Occipital lobe (tissue), 2 donors: ENCODE data around the gene IGDCC3. TPM values are rescaled to one million over a fixed set of nuclear protein-coding genes. Genes with fewer than 3 reads are reported as not detected.

Experiments used
- DNase-seq: peaks from one replicate; lab custom pipeline; 2025; lab: John Stamatoyannopoulos, UW
- total RNA-seq: library from RNA; depleted of rRNA; stranded (reverse); fragments of >200 nt; gene quantifications from one replicate; pipeline ENCODE4 v1.2.3, GENCODE V29; 2014

IGDCC3 gene
- total RNA-seq, 1 donor from 2014 or later, result 7.6 TPM

DNA sequence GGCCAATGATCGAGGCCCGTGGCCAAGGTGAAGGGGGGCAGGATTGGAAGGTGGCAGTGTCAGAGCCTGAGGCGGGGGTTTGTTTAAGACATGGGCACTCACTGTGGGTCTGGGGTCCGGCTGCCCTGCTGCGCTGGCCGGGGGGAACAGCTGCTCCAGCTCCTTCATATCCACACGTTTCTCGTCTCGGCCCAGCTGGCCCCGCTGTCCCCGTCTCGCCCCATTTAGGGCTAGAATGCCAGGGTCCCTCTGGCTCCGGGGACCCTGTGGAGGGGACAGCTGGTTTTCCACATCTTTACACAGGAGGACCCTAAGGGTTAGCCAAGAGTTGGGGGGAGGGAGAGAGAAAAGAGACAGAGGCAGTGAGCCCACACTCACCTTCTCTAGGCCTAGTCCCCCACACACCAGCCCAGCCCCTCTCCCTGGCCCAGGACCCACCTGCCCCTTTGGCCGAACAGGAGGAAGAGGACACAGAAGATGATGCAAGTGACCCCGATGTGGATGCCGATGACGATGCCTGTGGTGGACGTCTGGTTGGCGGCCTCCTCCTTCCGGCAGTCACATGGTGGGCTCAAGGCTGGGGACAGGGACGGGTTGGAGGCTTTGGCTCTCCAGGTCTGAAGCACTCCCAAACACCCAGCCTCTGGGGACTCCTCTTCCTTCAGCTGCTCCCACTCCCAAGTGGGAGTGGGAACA is 48.4 kb downstream of the IGDCC3 start:
- no peak for DNase-seq

DNA sequence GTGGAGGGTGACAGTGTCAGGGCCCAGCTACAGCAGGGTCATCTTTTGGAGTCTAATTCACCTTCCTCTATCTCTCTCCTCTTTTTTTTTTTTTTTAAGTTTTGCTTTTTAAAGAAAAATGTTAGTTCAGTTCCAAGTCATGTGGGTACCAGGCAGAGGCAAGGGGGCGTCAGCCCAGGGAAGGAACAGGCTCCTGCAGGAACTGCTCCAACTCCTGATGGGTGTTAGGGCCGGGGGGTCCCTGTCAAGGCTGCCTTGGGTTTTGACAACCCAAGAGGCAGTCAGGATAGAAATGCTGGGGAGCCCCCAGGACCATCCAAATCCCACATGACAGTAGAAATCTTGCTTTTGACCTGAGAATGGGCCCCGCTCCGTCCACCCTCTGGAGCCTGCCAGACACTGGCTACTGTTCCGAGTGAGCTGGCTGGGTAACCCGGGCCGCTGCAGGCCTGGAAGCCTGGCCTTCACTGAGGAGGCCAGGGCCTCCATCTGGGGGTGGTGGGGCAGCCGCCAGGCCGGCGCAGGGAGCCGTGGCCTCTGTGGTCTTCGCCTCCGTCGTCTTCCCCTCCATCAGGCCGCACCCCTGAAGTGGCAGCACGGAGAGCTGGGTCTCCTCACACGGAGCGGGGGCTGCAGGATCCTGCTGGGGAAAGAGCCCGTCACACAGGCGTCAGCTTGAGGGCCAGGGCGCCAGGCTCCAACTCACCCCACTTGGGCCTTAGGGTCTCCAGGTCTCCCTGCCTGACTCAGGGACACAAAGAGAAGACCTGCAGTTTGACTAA is 49.1 kb downstream of the IGDCC3 start:
- no peak for DNase-seq

DNA sequence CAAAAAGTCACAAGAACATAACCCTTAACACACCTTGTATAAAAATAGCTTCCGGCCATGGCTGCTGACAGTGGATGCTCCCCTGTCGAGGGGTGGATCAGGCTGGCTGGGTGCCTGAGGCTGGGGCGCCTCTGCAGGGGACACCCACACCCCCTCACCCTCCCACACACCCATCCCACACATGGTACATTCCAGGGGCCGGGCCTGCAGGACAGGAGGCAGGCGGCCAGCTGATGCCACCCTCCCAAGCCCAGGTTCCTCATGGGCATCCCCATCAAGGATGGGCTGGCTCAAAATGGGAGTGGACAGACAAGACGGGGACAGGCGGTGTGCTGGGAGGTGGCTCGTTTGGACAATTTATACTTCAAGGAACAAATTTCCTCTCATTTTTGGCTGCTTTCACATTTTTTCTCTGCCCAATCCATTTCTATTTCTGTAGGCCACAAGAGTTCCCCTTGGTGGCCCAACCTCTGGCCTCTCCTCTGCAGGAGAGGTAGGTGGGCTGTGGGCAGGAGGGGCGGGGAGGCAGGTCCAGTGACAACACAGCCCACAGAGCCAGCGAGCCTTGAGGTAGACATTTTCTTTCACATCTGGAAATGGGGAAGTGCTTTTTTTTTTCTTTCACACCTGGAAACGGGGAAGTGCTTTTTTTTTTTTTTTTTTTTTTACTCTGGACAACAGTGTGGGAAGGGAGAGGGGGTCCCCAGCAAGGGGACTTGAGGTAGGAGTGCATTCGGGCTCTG is 50.0 kb downstream of the IGDCC3 start:
- DNase-seq, result no peak

DNA sequence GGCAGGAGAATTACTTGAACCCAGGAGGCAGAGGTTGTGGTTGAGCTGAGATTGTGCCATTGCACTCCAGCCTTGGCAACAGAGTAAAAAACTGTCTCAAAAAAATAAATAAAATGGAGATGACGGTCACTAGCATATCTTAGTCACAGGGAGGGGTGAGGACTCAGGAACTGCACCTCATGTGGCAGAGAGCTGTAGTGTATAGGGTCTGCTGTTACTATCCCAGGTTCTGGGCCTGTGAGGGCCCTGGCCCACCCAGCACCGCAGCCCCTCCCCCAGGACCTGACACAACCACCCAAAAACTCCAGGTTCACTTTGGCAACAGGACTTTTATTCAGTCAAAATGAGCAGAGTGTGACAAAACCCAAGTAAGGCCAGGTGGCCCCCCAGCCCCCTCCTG is 51.0 kb downstream of the IGDCC3 start:
- DNase-seq, result no peak

DNA sequence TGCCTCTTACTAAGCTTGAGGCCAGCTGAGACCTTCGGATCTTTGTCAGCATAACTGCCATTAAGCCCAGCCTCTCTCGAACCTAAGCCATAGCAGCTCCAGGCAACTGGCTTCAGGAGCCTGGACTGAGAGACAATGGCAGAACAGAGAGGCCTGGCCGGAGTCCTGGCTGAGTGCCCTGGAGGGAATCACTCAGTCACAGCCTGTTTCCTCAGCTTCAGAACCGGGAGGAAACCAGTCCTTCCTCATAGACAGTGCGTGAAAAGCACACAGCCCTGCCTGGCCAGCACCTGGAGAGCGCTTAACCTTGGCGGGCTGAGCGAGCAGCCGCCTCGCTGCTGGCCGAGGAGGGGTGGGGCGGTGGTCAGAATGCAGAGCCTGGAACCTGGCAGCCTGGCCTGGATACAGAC is 51.7 kb downstream of the IGDCC3 start:
- DNase-seq, result peak; percentile 24

DNA sequence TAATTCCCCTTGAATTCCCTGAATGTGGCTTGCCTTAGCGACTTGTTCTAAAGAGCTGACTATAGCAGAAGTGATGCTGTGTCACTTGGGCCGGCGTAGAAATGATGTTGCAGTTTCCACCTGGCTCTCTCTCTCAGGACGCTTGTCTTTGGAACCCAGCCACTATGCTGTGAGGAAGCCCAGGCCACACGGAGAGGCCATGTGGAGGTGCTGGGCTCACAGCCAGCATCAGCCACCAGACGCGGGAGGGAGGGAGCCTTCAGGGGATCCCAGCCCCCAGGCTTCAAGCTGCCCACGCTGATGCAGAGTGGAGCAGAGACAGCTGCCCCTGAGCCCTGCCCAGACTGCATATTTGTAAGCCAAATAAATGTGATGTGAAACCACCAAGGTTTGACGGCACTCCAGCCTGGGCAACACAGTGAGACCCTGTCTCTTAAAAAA is 54.7 kb downstream of the IGDCC3 start:
- no peak for DNase-seq

DNA sequence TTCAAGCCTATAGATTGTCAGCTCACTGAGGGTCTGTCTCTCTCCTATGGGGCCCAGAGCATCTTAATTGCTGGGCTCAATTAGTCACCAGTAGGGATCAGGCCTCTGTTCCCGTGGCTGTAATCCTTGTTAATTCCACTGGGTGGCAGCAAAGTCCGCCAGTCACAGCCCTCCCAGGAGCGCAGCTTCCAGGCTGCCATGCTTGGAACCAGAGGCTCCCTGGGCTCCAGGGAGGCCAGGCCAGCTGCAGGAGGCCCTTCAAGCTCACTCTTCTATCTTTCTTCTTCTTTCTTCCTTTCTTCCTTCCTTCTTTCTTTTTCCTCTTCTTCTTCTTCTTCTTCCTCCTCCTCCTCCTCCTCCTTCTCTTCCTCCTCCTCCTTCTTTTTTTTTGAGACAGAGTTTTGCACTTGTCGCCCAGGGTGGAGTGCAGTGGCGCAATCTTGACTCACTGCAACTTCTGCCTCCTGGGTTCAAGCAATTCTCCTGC is 58.9 kb downstream of the IGDCC3 start:
- DNase-seq, result peak; percentile 77

DNA sequence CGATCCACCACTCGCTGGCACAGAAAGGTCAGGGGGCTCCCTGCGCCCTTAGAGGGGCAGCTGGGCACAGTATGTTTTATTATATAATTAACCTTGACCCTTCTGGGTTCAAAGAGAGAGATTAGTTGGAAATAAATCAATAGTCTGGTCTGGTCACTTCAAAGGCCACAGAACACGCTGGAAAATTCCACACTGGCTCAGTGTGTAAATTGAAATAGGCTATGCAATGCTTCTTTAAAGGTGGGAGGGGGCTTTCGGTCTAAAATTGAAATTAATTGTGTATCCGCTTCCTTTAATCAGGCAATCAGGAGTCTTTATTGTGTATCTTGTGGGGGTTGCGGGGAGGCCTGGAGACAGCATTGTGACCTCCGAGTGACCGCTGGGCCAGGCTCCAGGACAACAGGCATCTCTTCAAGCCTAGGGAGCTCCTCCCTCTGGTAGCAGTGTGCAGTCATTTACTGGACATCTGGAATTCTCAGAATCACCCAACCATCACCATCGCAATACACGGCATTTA is 65.3 kb downstream of the IGDCC3 start:
- DNase-seq, result no peak

DNA sequence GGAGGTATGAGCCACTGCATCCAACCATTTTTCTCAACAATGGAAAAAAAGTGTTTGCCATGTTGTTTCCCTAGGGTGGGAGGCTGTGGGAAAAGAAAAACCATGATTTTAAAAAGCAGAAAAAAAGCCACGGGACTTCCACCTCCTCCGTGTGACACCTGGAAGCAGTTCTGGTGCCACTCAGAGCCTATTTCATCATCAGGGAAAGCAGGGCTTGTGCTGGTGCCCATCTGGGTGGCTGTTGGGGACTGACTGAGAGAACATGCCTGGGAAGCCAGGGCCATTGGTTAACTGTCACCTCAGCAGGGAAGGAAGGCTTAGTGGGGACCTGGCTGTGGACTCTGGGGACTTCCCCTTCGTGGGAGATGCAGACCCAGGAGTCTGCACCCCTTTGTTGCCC is 66.0 kb downstream of the IGDCC3 start:
- no peak for DNase-seq

DNA sequence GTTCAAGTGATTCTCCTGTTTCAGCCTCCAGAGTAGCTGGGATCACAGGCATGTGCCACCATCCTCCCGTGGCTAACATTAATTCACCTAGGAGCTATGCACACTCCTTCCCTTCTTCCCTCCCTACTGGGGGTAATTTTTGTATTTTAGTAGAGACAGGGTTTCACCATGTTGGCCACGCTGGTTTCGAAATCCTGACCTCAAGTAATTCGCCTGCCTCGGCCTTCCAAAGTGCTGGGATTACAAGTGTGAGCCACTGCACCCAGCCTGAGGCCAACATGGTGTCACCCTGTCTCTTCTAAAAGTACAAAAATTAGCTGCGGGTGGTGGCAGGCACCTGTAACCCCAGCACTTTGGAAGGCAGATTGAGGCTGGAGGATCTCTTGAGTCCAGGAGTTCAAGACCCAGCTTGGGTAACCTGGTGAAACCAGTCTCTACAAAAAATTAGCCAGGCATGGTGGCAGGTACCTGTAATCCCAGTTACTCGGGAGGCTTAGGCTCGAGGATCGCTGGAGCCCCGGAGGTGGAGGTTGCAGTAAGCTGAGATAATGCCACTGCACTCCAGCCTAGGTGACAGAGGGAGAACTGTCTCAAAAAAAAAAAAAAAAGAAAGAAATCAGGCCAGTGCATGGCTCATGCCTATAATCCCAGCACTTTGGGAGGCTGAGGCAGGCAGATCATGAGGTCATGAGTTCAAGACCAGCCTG is 67.2 kb downstream of the IGDCC3 start:
- no peak for DNase-seq

DNA sequence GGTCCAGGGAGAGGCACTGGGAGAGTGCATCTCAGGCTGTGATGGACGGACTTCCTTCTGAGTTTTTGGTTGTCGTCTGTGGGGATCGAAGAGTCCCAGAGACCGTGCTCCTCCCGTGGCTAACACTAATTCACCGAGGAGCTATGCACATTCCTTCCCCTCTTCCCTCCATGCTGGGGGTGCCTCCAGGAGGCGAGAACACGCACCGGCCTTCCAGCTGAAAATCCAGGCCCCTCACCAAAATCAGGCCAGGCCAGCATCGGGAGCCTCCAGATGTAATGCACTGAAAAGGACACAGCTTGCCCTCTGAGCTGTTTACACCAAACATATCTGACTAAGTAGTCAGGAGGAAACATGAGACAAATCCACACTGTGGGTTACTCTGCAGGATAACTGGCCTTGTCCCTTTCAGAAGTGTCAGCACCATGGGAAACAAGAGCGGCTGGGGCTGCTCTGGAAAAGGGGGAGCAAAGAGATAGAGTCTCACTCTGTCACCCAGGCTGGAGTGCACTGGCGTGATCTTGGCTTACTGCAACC is 67.9 kb downstream of the IGDCC3 start:
- no peak for DNase-seq

DNA sequence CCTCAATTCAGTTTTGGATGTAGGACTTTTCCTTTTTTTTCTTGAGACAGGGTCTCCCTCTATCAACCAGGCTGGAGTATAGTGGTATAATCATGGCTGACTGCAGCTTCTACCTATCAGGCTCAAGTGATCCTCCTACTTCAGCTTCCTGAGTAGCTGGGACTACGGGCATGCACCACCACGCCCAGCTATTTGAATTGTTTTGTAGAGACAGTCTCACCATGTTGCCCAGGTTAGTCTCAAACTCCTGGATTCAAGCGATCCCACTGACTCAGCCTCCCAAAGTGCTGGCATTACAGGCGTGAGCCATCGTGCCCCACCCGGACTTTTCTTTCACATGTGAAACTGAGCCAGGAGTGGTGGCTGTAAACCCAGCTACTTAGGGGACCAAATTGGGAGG is 69.8 kb downstream of the IGDCC3 start:
- DNase-seq, result no peak

DNA sequence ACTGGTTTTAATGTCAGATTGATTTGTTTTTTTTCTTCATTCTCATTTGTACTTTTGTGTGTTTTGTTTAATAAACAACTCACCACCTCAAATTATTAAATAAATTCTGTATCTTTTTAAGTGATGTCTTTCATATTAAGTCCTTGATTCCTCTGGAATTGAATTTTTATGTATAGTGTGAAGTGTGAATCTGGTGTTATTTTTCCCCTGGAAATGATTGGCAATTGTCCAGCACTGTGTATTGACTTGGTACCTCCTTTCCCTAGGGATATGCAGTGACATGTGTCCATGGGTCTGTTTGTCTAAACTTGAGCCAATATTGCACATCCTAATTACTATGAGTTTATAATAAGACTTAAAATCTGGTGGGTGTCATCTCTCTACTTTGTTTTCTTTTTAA is 71.3 kb downstream of the IGDCC3 start:
- DNase-seq, result no peak

DNA sequence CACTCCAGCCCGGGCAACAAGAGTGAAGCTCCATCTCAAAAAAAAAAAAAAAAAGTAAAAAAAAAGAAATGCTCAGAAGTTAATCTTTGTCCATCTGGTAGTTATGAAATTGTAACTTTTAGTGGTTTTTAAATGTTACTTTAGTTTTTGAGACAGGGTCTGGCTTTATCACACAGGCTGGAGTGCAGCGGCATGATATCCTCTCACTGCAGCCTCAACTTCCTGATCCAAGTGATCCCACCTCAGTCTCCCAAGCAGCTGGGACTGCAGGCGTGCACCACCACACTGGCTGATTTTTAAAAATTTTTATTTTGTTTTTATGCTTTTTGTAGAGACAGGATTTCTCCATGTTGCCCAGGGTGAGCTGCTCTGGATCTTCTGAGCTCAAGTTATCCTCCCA is 72.0 kb downstream of the IGDCC3 start:
- no peak for DNase-seq

DNA sequence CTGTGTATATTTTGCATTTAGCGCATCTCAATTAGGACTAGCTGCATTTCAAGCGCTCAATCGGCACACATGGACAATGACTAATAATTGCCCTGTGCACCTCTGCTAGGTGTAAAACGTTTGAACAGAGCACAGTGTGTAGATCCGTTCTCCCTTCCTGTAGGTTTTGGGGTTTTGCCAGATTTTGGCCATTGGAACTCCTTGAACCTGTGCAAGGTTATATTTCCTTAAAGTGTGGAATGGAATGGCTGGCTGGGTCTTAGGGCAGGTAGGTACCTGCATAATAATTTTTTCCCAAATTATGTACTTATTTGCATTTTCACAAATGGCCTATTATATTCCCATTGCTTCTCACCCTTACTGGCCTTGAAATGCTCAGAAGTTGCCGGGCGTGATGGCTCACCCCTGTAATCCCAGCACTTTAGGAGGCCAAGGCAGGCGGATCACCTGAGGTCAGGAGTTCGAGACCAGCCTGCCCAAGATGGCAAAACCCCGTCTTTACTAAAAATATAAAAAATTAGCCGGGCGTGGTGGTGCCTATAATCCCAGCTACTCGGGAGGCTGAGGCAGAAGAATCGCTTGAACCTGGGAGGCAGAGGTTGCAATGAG is 72.5 kb downstream of the IGDCC3 start:
- DNase-seq, result no peak

DNA sequence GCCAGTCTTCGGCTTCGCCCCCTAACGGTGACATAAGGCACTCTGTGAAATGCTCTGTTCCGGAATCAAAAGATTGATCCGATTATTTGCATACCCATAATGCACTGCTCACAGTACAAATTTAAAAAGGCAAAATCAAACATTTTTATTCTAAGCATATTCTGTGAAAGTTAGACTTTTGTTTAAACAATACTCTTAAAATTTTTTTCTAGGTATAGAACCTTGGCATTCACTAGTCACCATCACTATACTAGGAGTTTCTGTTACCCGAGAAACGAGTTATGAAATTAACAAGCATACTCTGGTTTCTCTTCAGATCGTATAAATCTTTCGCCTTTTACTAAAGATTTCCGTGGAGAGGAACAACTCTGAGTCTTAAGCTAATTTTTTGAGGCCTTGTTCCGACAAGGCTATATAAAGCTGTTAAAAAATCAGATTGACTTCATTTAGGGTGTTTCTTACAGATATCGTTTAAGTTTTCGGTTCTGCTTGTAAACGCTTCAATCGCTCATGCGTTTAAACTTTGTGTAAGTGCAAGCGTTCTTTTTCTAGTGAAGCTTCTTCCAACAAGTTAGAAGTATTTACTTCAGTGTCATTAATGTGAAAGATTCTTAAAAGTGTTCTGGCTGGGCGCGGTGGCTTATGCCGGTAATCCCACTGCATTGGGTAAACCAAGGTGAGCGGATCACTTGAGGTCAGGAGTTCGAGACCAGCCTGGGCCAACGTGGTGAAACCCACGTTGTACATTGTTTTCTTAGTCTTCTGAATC is 73.2 kb downstream of the IGDCC3 start, which contains the start of gene RNU5B-1:
TSS of gene RNU5B-1 (plus strand) at position 297 of the 769 bp plus-strand sequence.
- DNase-seq, result peak; percentile 38

DNA sequence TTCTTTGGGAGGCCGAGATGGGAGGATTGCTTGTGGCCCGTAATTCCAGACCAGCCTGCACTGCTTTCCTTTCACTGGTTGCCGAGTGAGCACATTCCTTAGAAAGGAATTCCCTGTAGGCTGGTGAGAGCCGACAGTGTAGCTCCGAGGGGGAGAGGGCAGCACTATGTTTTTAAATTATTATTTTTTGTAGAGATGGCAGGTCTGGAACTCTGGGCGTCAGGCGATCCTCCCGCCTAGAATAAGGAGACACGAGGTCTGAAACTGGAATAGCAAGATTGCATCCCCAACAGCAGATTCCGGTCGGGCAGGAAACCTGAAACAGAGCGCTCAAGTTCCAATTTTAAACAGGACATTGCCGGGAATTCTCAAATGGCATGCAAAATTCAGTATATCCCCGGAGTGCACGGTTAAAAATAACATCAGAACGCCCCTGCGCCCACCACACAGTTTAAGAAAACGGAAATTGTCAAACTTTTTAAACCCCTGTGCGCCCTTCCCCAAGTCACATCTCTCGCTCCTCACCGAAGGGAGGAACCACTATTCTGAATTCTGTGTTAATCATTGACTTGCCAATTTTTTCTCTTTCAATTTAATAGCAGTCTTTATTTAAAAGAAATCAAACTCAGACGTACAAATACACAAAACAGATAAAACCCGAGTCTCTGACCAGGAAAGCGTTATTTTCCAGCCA is 74.0 kb downstream of the IGDCC3 start:
- peak; percentile 35 for DNase-seq

DNA sequence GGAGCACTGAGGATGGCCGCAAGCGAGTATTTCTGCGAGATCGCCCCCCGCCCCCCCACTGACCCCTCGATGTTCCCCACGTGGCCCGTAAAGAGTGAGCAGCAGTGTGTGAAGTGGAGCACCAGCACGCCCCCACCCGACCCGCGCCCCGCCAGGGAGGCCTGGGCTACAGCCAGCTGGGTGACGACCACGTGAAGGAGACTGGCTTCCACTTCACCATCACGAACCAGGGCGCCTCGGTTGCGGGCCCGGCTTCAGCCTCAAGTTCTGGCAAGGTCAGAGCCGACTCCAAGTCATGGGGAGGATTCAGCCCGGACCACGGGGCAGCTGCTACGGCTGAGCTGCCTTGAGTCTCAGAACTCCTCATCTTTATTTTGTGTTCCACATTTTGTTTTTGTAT is 75.7 kb downstream of the IGDCC3 start:
- DNase-seq, result no peak

DNA sequence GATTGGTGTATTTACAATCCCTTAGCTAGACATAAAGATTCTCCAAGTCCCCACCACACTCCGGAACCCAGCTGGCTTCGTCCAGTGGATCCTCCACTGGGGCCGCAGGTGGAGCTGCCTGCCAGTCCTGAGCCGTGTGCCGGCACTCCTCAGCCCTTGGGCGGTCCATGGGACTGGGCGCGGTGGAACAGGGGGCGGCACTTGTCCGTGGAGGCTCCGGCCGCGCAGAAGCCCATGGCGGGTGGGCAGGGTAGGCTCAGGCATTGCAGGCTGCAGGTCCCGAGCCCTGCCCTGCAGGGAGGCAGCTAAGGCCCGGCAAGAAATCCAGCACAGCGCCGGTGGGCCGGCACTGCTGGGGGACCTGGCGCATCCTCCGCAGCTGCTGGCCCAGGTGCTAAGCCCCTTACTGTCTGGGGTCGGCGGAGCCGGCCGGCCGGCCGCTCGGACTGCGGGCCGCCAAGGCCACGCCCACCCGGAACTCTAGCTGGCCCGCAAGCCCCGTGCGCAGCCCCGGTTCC is 76.8 kb downstream of the IGDCC3 start:
- no peak for DNase-seq
